GM21786 (cell line): ENCODE results near the gene IFI44.

ENCODE experiments used
- ATAC-seq: cut with Tn5 transposase; IDR thresholded peaks from one replicate; pipeline ENCODE4 v1.9.1; 2021; ENCODE audit not compliant: unreplicated experiment

IFI44 gene

GRCh38 chr1:78649628-78650027, at the start of gene IFI44:
IFI44 (plus strand) TSS chr1:78649831; CDS start chr1:78650196, 365 bp downstream.
- peak; percentile 87 for ATAC-seq

- ATAC-seq: no peak
Measured at GRCh38 chr1:78601068-78601467, 48.6 kb upstream of the IFI44 start.

GRCh38 chr1:78603206-78603605, 46.4 kb upstream of the IFI44 start:
- no peak for ATAC-seq

- no peak for ATAC-seq
Measured at GRCh38 chr1:78604643-78605042, 45.0 kb upstream of the IFI44 start.

DNA sequence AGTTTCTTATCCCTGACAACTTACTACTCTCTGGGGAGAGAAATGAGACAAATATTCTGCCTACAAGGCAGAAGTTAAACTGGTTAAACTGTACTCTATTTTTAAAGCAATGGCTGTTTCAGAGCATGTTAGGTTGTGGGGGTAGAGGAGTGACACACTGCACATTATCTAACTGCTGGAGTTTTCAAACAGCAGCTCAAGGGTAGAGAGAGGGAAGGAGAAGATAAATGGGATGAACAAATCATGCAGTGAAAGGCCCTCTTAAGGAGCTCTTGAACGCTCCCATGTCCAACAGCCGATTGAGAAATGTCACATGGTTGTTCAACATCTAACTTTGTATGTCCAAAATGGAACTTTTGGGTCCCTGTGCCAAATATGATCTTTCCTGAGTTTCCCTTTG, 43.4 kb upstream of the IFI44 start:
- no peak for ATAC-seq

DNA sequence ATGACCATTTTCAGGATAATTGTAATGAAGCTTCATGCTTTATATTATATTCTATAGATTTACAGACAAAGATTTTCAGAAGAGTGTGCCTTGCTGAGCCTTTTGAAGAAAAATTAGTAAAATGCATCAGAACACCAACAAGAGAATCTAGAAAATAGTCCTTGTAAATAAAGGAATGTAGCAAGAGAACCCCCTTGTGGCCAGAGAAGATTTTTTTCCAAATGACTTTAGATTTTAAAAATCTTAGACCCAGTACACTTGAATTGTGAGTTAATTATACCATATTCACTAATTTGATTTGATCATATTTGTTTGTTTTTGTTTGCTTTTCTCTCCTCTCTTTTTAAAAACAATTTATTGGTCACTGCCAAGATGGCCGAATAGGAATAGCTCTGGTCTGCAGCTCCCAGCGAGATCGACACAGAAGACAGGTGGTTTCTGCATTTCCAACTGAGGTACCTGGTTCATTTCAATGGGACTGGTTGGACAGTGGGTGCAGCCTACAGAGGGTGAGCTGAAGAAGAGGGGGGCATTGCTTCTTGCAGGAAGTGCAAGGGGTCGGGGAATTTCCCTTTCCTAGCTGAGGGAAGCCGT, 42.2 kb upstream of the IFI44 start:
- peak; percentile 45 for ATAC-seq

- no peak for ATAC-seq
Measured at GRCh38 chr1:78607944-78608343, 41.7 kb upstream of the IFI44 start.

GRCh38 chr1:78617615-78618026, 32.0 kb upstream of the IFI44 start:
- peak; percentile 50 for ATAC-seq

DNA sequence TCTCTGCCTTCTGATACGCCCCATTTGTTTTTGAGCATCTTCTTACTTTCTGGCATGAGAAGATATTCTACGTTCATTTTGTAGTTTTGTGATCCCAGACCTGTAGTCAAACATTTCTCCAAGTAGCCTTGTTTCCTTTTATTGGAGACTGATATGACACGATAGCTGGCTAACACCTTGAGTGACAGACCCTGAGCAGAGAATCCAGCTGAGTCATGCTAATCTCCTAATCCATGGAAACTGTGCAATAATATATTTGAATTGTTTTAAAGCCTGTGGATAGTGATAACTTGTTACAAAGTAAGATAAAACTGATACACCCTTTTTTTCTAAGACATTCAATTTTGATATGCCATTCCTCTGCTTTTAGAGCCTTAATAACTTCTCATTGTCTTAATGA, 30.6 kb upstream of the IFI44 start:
- no peak for ATAC-seq

GRCh38 chr1:78619446-78619802, 30.2 kb upstream of the IFI44 start:
- ATAC-seq: peak; percentile 7

- peak; percentile 37 for ATAC-seq
Measured at GRCh38 chr1:78619803-78620579, 29.6 kb upstream of the IFI44 start, which contains the start of gene IFI44L. IFI44L (plus strand) TSS chr1:78620448; CDS start chr1:78627916, 7,468 bp downstream.

DNA sequence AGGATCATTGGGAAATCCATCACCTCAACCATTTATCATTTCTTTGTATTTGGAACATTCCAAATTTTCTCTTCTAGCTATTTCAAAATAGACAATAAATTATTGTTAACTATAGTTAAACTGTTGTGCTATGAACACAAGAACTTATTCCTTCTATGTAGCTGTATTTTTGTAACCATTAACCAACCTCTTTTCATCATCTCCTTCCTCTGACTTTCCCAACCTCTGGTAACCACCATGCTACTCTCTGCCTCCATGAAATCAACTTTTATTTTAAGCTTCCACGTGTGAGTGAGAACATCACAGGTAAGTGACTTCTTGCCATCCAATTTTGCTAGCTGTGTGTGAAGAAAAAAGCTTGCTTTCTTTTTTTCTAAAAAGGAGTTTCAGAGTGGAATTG, 29.0 kb upstream of the IFI44 start:
- no peak for ATAC-seq

DNA sequence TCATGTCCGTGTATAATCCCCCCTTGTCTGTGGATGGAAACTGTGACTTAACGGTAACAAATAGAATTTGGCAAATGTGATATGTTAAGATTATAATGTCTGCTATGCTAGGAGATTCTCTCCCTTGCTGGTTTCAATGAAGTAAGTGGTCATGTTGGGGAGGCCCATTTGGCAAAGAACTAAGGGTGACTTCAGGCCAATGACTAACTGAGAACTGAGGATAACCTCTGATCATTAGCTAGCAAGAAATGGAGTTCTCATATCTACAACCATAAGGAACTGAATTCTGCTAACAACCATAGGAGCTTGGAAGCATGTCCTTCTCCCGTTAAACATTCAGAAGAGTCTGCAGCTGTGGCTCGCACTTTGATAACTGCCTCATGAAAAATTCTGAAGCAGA, 27.1 kb upstream of the IFI44 start:
- ATAC-seq: no peak

DNA sequence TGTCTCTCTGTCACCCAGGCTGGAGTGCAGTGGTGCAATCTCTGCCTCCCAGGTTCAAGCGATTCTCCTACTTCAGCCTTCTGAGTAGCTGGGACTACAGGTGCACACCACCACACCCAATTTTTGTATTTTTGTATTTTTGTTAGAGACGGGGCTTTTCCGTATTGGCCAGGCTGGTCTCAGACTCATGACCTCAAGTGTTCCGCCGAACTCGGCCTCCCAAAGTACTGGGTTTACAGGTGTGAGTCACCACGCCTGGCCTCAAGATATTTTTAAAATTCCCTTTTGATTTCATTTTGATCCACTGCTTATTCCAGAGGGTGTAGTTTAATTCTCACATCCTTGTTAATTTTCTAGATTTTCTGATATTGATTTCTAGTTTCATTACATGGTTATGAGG, 25.6 kb upstream of the IFI44 start:
- no peak for ATAC-seq

- no peak for ATAC-seq
Measured at GRCh38 chr1:78627321-78627720, 22.3 kb upstream of the IFI44 start.

- ATAC-seq: no peak
Measured at GRCh38 chr1:78630600-78630999, 19.0 kb upstream of the IFI44 start.

GRCh38 chr1:78633209-78633608, 16.4 kb upstream of the IFI44 start:
- ATAC-seq: no peak

GRCh38 chr1:78640462-78640861, 9.2 kb upstream of the IFI44 start:
- peak; percentile 75 for ATAC-seq

DNA sequence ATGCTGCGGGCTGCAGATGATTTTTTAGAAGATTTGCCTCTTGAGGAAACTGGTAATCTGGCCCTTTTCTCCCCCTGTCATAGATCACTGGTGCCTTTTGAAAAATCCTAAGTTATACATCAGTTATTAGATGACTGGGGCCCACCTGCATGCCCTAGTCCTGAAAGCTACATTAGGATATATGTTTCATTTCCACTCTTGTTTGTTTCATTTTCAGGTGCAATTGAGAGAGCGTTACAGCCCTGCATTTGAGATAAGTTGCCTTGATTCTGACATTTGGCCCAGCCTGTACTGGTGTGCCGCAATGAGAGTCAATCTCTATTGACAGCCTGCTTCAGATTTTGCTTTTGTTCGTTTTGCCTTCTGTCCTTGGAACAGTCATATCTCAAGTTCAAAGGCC, 8.1 kb upstream of the IFI44 start:
- ATAC-seq: no peak

GRCh38 chr1:78645723-78646122, 3.9 kb upstream of the IFI44 start:
- no peak for ATAC-seq

DNA sequence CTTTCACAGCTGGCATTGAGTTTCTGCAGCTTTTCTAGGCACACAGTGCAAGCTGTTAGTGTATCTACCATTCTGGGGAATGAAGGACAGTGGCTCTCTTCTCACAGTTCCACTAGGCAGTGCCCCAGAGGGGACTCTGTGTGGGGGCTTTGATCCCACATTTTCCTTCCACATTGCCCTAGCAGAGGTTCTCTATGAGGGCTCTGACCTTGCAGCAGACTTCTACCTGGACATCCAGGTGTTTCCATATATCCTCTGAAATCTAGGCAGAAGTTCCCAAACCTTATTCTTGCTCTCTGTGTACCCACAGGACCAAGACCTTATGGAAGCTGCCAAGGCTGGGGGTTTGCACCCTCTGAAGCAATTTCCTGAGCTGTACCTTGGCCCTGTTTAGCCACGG, 2.4 kb upstream of the IFI44 start:
- ATAC-seq: no peak

GRCh38 chr1:78650114-78650660, 556 bp downstream of the IFI44 start:
- ATAC-seq: peak; percentile 26
